HepG2 (cell line): Measurements from ENCODE around the gene RBCK1. TPM values are rescaled to one million over a fixed set of nuclear protein-coding genes. Genes with fewer than 3 reads are reported as not detected.

ENCODE experiments used
- ATM ChIP-seq: fragments of 450-650 bp; IDR thresholded peaks from 2 replicates; pipeline ENCODE4 v1.7.1; 2017; ENCODE audit warnings: mild to moderate bottlenecking, borderline replicate concordance
- FOXM1 ChIP-seq: sonication (generic); formaldehyde crosslinking; IDR thresholded peaks from 2 replicates; pipeline ENCODE4 v1.5.0; 2020; ENCODE audit warnings: missing genetic modification reagents
- GMEB1 ChIP-seq: sonication (generic); formaldehyde crosslinking; IDR thresholded peaks from 2 replicates; pipeline ENCODE4 v1.5.1; 2020; ENCODE audit warnings: missing genetic modification reagents, mild to moderate bottlenecking, borderline replicate concordance
- GTF2F1 ChIP-seq: fragments of 150-350 bp; IDR thresholded peaks from 2 replicates; pipeline ENCODE4 v1.6.1; 2014; ENCODE audit warnings: low read length
- STAT6 ChIP-seq: sonication (generic); formaldehyde crosslinking; IDR thresholded peaks from 2 replicates; pipeline ENCODE4 v1.4.0; 2020; ENCODE audit warnings: missing genetic modification reagents, mild to moderate bottlenecking, borderline replicate concordance
- TEF ChIP-seq: sonication (generic); formaldehyde crosslinking; IDR thresholded peaks from 2 replicates; pipeline ENCODE4 v1.5.0; 2020; ENCODE audit warnings: missing genetic modification reagents
- TERF1 ChIP-seq: sonication (generic); formaldehyde crosslinking; IDR thresholded peaks from 2 replicates; pipeline ENCODE4 v1.8.0; 2022; ENCODE audit warnings: mild to moderate bottlenecking, missing genetic modification reagents, moderate library complexity
- ZNF138 ChIP-seq: sonication (generic); formaldehyde crosslinking; IDR thresholded peaks from 2 replicates; pipeline ENCODE4 v1.5.0; 2020; ENCODE audit warnings: mild to moderate bottlenecking, low read depth, missing genetic modification reagents
- ZNF18 ChIP-seq: sonication (generic); formaldehyde crosslinking; IDR thresholded peaks from 2 replicates; pipeline ENCODE4 v1.8.0; 2022; ENCODE audit warnings: mild to moderate bottlenecking, missing genetic modification reagents; ENCODE audit not compliant: insufficient replicate concordance
- ZNF251 ChIP-seq: sonication (generic); formaldehyde crosslinking; IDR thresholded peaks from 2 replicates; pipeline ENCODE4 v1.9.0; 2021; ENCODE audit warnings: mild to moderate bottlenecking, missing genetic modification reagents
- ZNF552 ChIP-seq: sonication (generic); formaldehyde crosslinking; IDR thresholded peaks from 2 replicates; pipeline ENCODE4 v1.9.0; 2022; ENCODE audit warnings: missing genetic modification reagents, mild to moderate bottlenecking, borderline replicate concordance
- ZNF557 ChIP-seq: sonication (generic); formaldehyde crosslinking; IDR thresholded peaks from 2 replicates; pipeline ENCODE4 v1.4.0; 2020; ENCODE audit warnings: missing genetic modification reagents
- ZNF646 ChIP-seq: sonication (generic); formaldehyde crosslinking; IDR thresholded peaks from 2 replicates; pipeline ENCODE4 v1.9.0; 2021; ENCODE audit warnings: mild to moderate bottlenecking, missing genetic modification reagents
- polyA plus RNA-seq, 8 experiments: library from polyadenylated mRNA; depleted of rRNA in 3 of 8; stranded (reverse) in 7 of 8; unstranded in 1 of 8; fragments of >200 nt; fragmentation: Illumina TruSeq in 4 of 8; extraction: Trizol in 4 of 8; gene quantifications; 2 replicates each; pipeline versions ENCODE4 v1.2.1 to v1.2.3, GENCODE V29; 2011 to 2016; ENCODE audit warnings: low read depth in 4 of 8, missing spikeins in 1 of 8, mixed read lengths in 1 of 8; ENCODE audit not compliant: insufficient read depth in 1 of 8
- total RNA-seq, 5 experiments: library from RNA; depleted of rRNA; stranded (reverse); fragments of >200 nt; fragmentation: Illumina TruSeq; extraction: Trizol; gene quantifications; 2 replicates each; pipeline ENCODE4 v1.2.3, GENCODE V29; 2016; ENCODE audit warnings: low read depth in 1 of 5

RBCK1 gene
- total and polyA plus RNA-seq, 2 of the 13 experiments (the other 11 are each of a cell fraction or from before 2014, with no cell fraction given): 149 to 215 TPM

- TF ChIP-seq GMEB1 (CRISPR knock-in tag) (peak; percentile 86), ZNF557 (CRISPR knock-in tag) (no peak; the same call in 1 of the 2 replicates), ZNF646 (CRISPR knock-in tag) (peak; percentile 41; the same call in 1 of the 2 replicates), ZNF251 (CRISPR knock-in tag) (no peak), GTF2F1 (no peak), FOXM1 (CRISPR knock-in tag) (no peak), STAT6 (CRISPR knock-in tag) (no peak), ZNF138 (0 out of 2 replicates have a peak, but pooled peaks have one; percentile 51), TEF (peak; percentile 15; the same call in 1 of the 2 replicates), ATM (no peak), ZNF552 (CRISPR knock-in tag) (0 out of 2 replicates have a peak, but pooled peaks have one; percentile 28), ZNF18 (CRISPR knock-in tag) (no peak), TERF1 (no peak)
Observed at GRCh38 chr20:462199-462991, 54.3 kb downstream of the RBCK1 start, which contains the start of gene TBC1D20 (continued).
